ENCODE data around the gene TEX264. TPM values are rescaled to one million over a fixed set of nuclear protein-coding genes. Genes with fewer than 3 reads are reported as not detected.

The TEX264 gene
- total RNA-seq, 1 donor from 2014 or later: 23.8 TPM

DNA sequence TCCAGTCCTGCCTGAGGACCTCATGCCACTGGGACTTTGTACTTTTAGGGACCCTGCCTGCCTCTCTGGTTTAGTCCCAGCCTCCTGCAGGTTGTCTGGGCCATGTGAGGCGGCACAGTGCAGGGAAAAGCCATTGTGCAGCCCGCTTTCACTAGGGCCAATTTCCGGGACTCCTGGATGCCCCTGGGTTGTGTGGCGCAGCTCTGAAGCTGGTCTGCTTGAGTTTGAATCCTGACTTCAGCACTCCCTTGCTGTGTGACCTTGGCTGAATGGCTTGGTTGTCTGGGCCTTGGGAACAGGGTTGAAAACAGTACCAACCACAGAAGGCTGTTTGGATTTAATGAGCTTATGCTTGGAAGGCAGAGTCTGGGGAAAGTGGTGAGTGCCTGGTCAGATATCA lies 8.3 kb downstream of the TEX264 start:
- H3K4me1 Mint-ChIP-seq (ENCODE audit: unreplicated experiment): peaks cover 26% of the 10 kb centered on the region
- H3K27ac Mint-ChIP-seq (ENCODE audit: unreplicated experiment): no peak overlapping the region
- peaks cover 19% of the 10 kb centered on the region for H3K36me3 Mint-ChIP-seq (ENCODE audit: low read depth, unreplicated experiment)
- no peak for DNase-seq (ENCODE audit: low spot score)
- H3K9me3 Mint-ChIP-seq (ENCODE audit: unreplicated experiment): no peaks in the 10 kb centered on the region
- no peak overlapping the region for H3K4me3 Mint-ChIP-seq (ENCODE audit: unreplicated experiment)
- TF ChIP-seq CTCF (IDR thresholded peaks at IDR 0.05; ENCODE audit: unreplicated experiment): no peak
- H3K27me3 Mint-ChIP-seq (ENCODE audit: unreplicated experiment): peaks cover 7% of the 10 kb centered on the region

- no peak for TF ChIP-seq CTCF (IDR thresholded peaks at IDR 0.05; ENCODE audit: unreplicated experiment)
- H3K9me3 Mint-ChIP-seq (ENCODE audit: unreplicated experiment): no peaks in the 10 kb centered on the region
- peaks cover 7% of the 10 kb centered on the region for H3K27me3 Mint-ChIP-seq (ENCODE audit: unreplicated experiment)
- H3K4me3 Mint-ChIP-seq (ENCODE audit: unreplicated experiment): no peak overlapping the region
- H3K27ac Mint-ChIP-seq (ENCODE audit: unreplicated experiment): no peak overlapping the region
- no peak for DNase-seq (ENCODE audit: low spot score)
- H3K36me3 Mint-ChIP-seq (ENCODE audit: low read depth, unreplicated experiment): peaks cover 19% of the 10 kb centered on the region
- H3K4me1 Mint-ChIP-seq (ENCODE audit: unreplicated experiment): peaks cover 28% of the 10 kb centered on the region
These were observed 8.7 kb downstream of the TEX264 start for GRCh38 chr3:51679777-51680176.

DNA sequence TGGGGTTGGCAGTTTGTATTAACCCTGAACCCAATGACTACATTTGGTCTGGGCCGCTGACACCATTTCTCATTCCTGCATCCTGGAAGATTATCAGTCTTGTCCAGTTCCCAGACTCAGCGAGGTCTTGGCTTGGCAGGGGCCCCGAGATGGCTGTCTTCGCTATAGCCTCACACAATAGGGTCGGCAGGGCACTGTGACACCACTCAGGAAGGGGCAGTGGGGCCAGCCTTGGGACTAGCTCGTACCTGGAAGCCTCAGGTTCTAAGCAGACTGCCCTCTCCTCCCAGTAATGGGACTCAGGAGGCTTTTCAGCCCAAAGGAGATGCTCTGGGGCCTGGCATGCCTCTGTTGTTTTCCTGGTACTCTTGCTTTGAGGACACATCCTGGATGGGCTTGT lies 9.1 kb downstream of the TEX264 start:
- Mint-ChIP-seq H3K27me3 (ENCODE audit: unreplicated experiment) (peaks cover 8% of the 10 kb centered on the region), H3K36me3 (ENCODE audit: low read depth, unreplicated experiment) (peaks cover 21% of the 10 kb centered on the region), H3K4me1 (ENCODE audit: unreplicated experiment) (peaks cover 30% of the 10 kb centered on the region), H3K4me3 (ENCODE audit: unreplicated experiment) (no peak overlapping the region), H3K27ac (ENCODE audit: unreplicated experiment) (no peak overlapping the region), H3K9me3 (ENCODE audit: unreplicated experiment) (no peaks in the 10 kb centered on the region)
- no peak for DNase-seq (ENCODE audit: low spot score)
- TF ChIP-seq CTCF (IDR thresholded peaks at IDR 0.05; ENCODE audit: unreplicated experiment): no peak

- no peak overlapping the region for H3K4me3 Mint-ChIP-seq (ENCODE audit: unreplicated experiment)
- H3K9me3 Mint-ChIP-seq (ENCODE audit: unreplicated experiment): no peaks in the 10 kb centered on the region
- no peak overlapping the region for H3K27ac Mint-ChIP-seq (ENCODE audit: unreplicated experiment)
- H3K36me3 Mint-ChIP-seq (ENCODE audit: low read depth, unreplicated experiment): peaks cover 22% of the 10 kb centered on the region
- TF ChIP-seq CTCF (IDR thresholded peaks at IDR 0.05; ENCODE audit: unreplicated experiment): no peak
- H3K4me1 Mint-ChIP-seq (ENCODE audit: unreplicated experiment): peaks cover 33% of the 10 kb centered on the region
- H3K27me3 Mint-ChIP-seq (ENCODE audit: unreplicated experiment): peaks cover 12% of the 10 kb centered on the region
- no peak for DNase-seq (ENCODE audit: low spot score)
These were observed 9.7 kb downstream of the TEX264 start for GRCh38 chr3:51680663-51681230.

DNA sequence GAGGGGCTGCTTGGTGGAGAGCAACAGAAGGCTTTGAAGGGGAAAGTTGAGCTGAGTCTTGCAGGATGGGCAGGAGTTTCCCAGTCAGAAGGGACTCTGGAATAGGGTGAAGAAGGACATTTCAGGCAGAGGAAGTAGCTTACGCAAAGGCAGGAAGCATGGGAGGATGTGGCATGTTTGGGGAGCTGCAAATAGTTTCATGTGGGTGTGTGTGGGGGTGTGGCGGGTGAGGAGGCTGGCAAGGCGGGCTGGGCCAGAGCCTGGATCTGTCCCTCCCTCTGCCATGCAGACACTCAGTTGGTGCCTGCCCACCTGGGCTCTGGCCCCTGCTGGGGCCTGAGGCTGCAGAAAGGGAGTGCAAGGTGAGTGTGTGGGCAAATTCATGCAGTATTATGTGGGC lies 10.4 kb downstream of the TEX264 start:
- peak overlapping the region; percentile 90 for H3K27ac Mint-ChIP-seq (ENCODE audit: unreplicated experiment)
- H3K4me3 Mint-ChIP-seq (ENCODE audit: unreplicated experiment): peak overlapping the region; percentile 43
- DNase-seq (ENCODE audit: low spot score): no peak
- H3K9me3 Mint-ChIP-seq (ENCODE audit: unreplicated experiment): no peaks in the 10 kb centered on the region
- peaks cover 25% of the 10 kb centered on the region for H3K36me3 Mint-ChIP-seq (ENCODE audit: low read depth, unreplicated experiment)
- H3K27me3 Mint-ChIP-seq (ENCODE audit: unreplicated experiment): peaks cover 15% of the 10 kb centered on the region
- peaks cover 40% of the 10 kb centered on the region for H3K4me1 Mint-ChIP-seq (ENCODE audit: unreplicated experiment)
- TF ChIP-seq CTCF (IDR thresholded peaks at IDR 0.05; ENCODE audit: unreplicated experiment): no peak
